Psoas muscle (tissue), 8 donors: Measurements from ENCODE around the gene HEXIM2. TPM values are rescaled to one million over a fixed set of nuclear protein-coding genes. Genes with fewer than 3 reads are reported as not detected.

Experiments
- ATAC-seq, 4 donors: fragments of 200-7000 bp; cut with Tn5 transposase; one replicate each; pipeline ENCODE4 v1.9.1; 2020; ENCODE audit warnings: moderate library complexity in 3 of 4, mild to moderate bottlenecking in 2 of 4
- DNase-seq, 2 donors: peaks; one replicate each; pipeline ENCODE4 v3.0.0-alpha.2; 2020
- H3K27ac ChIP-seq: fragments of 200-600 bp; one replicate; pipeline ENCODE4 v1.8.0; 2022
- H3K27me3 ChIP-seq, 3 donors: fragments of 200-600 bp in 1 of 3; one replicate each; pipeline versions ENCODE4 v1.6.1 to v1.8.0; 2013 to 2022; ENCODE audit warnings: low read length in 2 of 3, mild to moderate bottlenecking in 2 of 3, moderate library complexity in 1 of 3; ENCODE audit not compliant: insufficient read depth in 3 of 3
- H3K36me3 ChIP-seq, 2 donors: fragments of 200-600 bp in 1 of 2; one replicate each; pipeline versions ENCODE4 v1.6.1 to v1.8.0; 2013 to 2022; ENCODE audit warnings: low read depth in 1 of 2, mild to moderate bottlenecking in 1 of 2, moderate library complexity in 1 of 2; ENCODE audit not compliant: insufficient read depth in 1 of 2
- H3K4me1 ChIP-seq: fragments of 200-600 bp; one replicate; pipeline ENCODE4 v1.8.0; 2022
- H3K4me3 ChIP-seq: fragments of 200-600 bp; one replicate; pipeline ENCODE4 v1.8.0; 2022; ENCODE audit warnings: mild to moderate bottlenecking
- H3K9me3 ChIP-seq: fragments of 200-600 bp; one replicate; pipeline ENCODE4 v1.8.0; 2022
- CTCF ChIP-seq: fragments of 200-600 bp; IDR thresholded peaks from one replicate; pipeline ENCODE4 v1.8.0; 2022; ENCODE audit warnings: antibody characterized with exemption
- WGBS, 3 donors: extraction: QIAGEN DNeasy Blood & Tissue Kit; methylation state at CpG; one replicate each; pipeline versions ENCODE4 v1.1.6 to v1.1.7; 2013; 5-methylcytosine and 5-hydroxymethylcytosine counted together
- intact Hi-C, 2 donors: fragments of 100-400 bp; cut with DNase I; formaldehyde crosslinking; loops; one replicate each; pipeline versions ENCODE4 v1.11.0 to v1.14.2; 2022
- polyA plus RNA-seq, 3 donors: library from polyadenylated mRNA; stranded (reverse); fragments of 200-250 nt; gene quantifications; one replicate each; pipeline ENCODE4 v1.2.3, GENCODE V29; 2013
- total RNA-seq, 4 donors: library from RNA; stranded (reverse); fragmentation: NEBNext Ultra II Directional in 2 of 4; extraction: Animal tissue kit (Norgen Biotek cat#: 25700) in 2 of 4; gene quantifications; one replicate each; pipeline versions ENCODE4 v1.2.1 to v1.2.4, GENCODE V29; 2021 to 2023
- donor health status: healthy with polysubstance abuse.
- donor health status: DM: no; HTN: no; CAD: no; lungs with moderate emphysema.
- donor health status: Bipolar disorder and iron deficiency.
- donor health status: healthy.
- donor health status: DM: yes; HTN: yes; CAD: no.
- donor health status: DM: no; HTN: no; CAD: no.
- donor health status: DM: no; HTN: no; CAD: no.
- donor health status: DM: yes; HTN: yes; CAD: no.

Gene HEXIM2
- total and polyA plus RNA-seq, 7 donors = 8.2 to 69.5 (median 45.7) TPM

GRCh38 chr17:45148183-45149036 is 13.3 kb upstream of the HEXIM2 start, which contains the start of gene HEXIM1:
Gene HEXIM1, plus strand, starts transcription at chr17:45148475. Its CDS starts 716 bp downstream, at chr17:45149191.
- peak within 1 kb of the TSS; percentile 76 for H3K4me3 ChIP-seq
- DNase-seq (peak; percentile 99 to 100), ATAC-seq (peak; percentile 77 to 84 (median 80))
- H3K27me3 ChIP-seq = no peaks in the 10 kb centered on the region
- H3K27ac ChIP-seq = peak within 1 kb of the TSS; percentile 97
- no peaks in the 10 kb centered on the region for H3K9me3 ChIP-seq
- intact Hi-C loops = loop anchor here (1.0 kb wide), 1 partner anchor 13 kb away; the partner anchor contains the start of gene HEXIM2 (in 2 of the 2)
- H3K36me3 ChIP-seq = no peaks in the 10 kb centered on the region
- TF ChIP-seq CTCF = no peak
- peaks cover 28% of the 10 kb centered on the region for H3K4me1 ChIP-seq
- 0 to 1% (median 1%) methylated on average over 55 to 58 of the region's 58 CpGs for WGBS, 3 donors

GRCh38 chr17:45149037-45149668 is 12.5 kb upstream of the HEXIM2 start:
- peak; percentile 85 for TF ChIP-seq CTCF
- peak overlapping the region; percentile 88 for H3K27ac ChIP-seq
- H3K36me3 ChIP-seq = no peaks in the 10 kb centered on the region
- H3K4me1 ChIP-seq = peaks cover 23% of the 10 kb centered on the region
- H3K9me3 ChIP-seq = no peaks in the 10 kb centered on the region
- WGBS, 3 donors = 0 to 1% (median 0%) methylated on average over 32 of the region's 32 CpGs
- intact Hi-C loops = loop anchor here (1.0 kb wide), 1 partner anchor 12 kb away; the partner anchor contains the start of gene HEXIM2 (in 2 of the 2)
- H3K27me3 ChIP-seq = no peaks in the 10 kb centered on the region
- peak overlapping the region; percentile 76 for H3K4me3 ChIP-seq
- ATAC-seq (peak; percentile 62 to 72 (median 64)), DNase-seq (peak; percentile 89 to 95)

- ATAC-seq (peak in 3 of 4 donors; percentile 3 to 11 (median 5)), DNase-seq (peak; percentile 70 to 84)
- TF ChIP-seq CTCF = no peak
- Histone ChIP-seq H3K36me3 (no peaks in the 10 kb centered on the region), H3K4me3 (peak overlapping the region; percentile 76), H3K4me1 (peaks cover 23% of the 10 kb centered on the region), H3K27me3 (no peaks in the 10 kb centered on the region), H3K27ac (peak overlapping the region; percentile 88), H3K9me3 (no peaks in the 10 kb centered on the region)
- intact Hi-C loops = loop anchor here (1.0 to 5.0 kb wide), 2 partner anchors 11 to 47 kb away; partner anchors contain the start of gene HEXIM2 (in 2 of the 2)
- WGBS, 3 donors = 0 to 1% (median 1%) methylated on average over 56 of the region's 56 CpGs
Measured at GRCh38 chr17:45149669-45150664, 11.7 kb upstream of the HEXIM2 start.
